ENCODE results near the gene CA10.

DNA sequence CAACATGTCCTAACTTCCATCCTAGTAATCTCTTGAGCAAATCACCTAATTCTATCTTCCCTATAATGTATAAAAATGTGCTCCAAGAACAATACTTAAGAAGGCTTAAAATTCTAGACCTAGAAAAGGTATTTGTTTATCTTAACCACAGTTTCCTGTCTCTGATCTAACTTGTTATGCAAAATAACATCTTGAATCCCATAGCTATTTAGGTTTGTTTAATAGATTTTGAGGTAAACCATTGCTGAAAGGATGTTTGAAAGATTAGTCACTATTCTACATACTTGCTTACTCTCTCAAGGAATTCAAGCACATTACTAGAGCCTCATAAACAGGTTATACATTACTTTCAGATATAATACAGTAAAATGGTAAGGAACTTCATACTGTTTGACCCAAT is 13.0 kb downstream of the CA10 start:
- no peak for TF ChIP-seq CTCF (IDR thresholded peaks at IDR 0.05; ENCODE audit: low read depth, low read length, poor library complexity, severe bottlenecking)
- no peak for TF ChIP-seq EZH2phosphoT487 (IDR thresholded peaks at IDR 0.05; ENCODE audit: borderline replicate concordance, low read length)

All from DOHH2 (cell line).